Activated naive CD4-positive, alpha-beta T cell treated with anti-CD3 and anti-CD28 coated beads, Interleukin-2, amount 50 U/mL, for 24 hours (primary cell): ENCODE results near the gene DCC.

Source experiments
- H3K27ac Mint-ChIP-seq: one replicate; pipeline ENCODE4 v1.8.0; 2021; ENCODE audit warnings: mild to moderate bottlenecking, mixed read lengths
- H3K27me3 Mint-ChIP-seq: one replicate; pipeline ENCODE4 v1.8.0; 2021; ENCODE audit warnings: mixed read lengths
- H3K36me3 Mint-ChIP-seq: one replicate; pipeline ENCODE4 v1.8.0; 2021; ENCODE audit warnings: mixed read lengths
- H3K4me1 Mint-ChIP-seq: one replicate; pipeline ENCODE4 v1.8.0; 2021; ENCODE audit warnings: mixed read lengths
- H3K4me3 Mint-ChIP-seq: one replicate; pipeline ENCODE4 v1.8.0; 2021; ENCODE audit warnings: mild to moderate bottlenecking, mixed read lengths
- H3K9me3 Mint-ChIP-seq: one replicate; pipeline ENCODE4 v1.8.0; 2021; ENCODE audit warnings: mixed read lengths

The DCC gene

DNA sequence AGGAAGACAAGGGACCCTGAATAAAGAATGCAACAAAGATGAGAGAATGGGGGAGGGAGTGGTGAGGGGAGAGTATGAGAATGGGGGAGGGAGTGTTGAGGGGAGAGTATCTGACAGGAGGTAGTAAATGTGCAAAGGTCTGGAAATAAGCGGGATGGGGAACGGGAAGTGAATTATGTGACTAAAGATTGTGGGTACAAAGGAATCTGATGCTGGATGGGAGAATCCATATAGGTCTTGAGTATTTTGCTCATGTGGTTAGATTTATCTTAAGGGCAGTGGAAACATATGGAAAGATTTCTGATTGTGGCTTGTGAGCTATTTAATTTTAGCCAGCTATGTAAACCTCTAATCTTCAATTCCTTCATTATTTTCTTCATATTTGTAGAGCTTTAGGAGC is 593.4 kb downstream of the DCC start:
- H3K4me1 Mint-ChIP-seq: no peaks in the 10 kb centered on the region
- no peak overlapping the region for H3K27ac Mint-ChIP-seq
- H3K9me3 Mint-ChIP-seq: peaks cover 4% of the 10 kb centered on the region
- no peak overlapping the region for H3K4me3 Mint-ChIP-seq
- H3K27me3 Mint-ChIP-seq: no peaks in the 10 kb centered on the region
- no peaks in the 10 kb centered on the region for H3K36me3 Mint-ChIP-seq

DNA sequence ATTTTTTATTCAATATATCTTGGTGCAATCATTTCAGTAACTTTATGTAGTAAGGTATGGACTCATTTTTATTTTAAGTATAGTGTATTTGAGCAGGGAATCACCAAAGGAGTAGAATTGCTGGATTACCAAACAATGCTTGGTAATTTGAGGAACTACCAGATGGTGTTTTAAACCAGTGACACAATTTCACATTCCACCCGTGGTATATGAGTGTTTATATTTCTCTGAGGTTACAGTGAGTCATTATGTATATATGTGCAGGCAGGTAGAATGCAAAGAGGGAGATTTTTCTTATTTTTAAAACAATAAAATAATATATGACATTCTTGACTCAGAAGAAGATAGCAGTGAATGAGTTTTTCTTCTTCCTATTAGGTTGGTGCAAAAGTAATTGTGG is 596.9 kb downstream of the DCC start:
- H3K27me3 Mint-ChIP-seq: no peaks in the 10 kb centered on the region
- no peaks in the 10 kb centered on the region for H3K36me3 Mint-ChIP-seq
- H3K4me1 Mint-ChIP-seq: no peaks in the 10 kb centered on the region
- H3K4me3 Mint-ChIP-seq: no peak overlapping the region
- H3K27ac Mint-ChIP-seq: no peak overlapping the region
- H3K9me3 Mint-ChIP-seq: peaks cover 4% of the 10 kb centered on the region

DNA sequence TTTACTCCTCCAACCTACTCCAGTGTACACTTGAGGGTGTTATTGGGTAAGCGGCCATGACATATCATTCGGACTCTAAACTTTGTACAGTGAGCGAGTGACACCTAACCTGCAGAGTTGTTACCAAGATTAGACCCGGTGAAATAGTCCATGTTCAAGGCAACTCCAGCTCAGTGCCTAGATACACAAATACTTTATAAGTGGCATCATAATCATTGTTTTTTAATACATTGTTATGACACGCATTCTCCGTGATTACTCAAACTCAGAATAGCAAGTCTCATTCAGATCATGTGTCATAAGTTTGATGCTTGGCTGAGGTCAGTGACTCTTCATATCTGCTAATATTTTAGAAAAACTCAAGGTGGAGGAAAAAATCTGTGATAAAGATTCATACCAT is 597.8 kb downstream of the DCC start:
- H3K27ac Mint-ChIP-seq: no peak overlapping the region
- no peaks in the 10 kb centered on the region for H3K4me1 Mint-ChIP-seq
- H3K9me3 Mint-ChIP-seq: peaks cover 4% of the 10 kb centered on the region
- H3K4me3 Mint-ChIP-seq: no peak overlapping the region
- H3K27me3 Mint-ChIP-seq: no peaks in the 10 kb centered on the region
- H3K36me3 Mint-ChIP-seq: no peaks in the 10 kb centered on the region

GRCh38 chr18:52945552-52945951 is 605.6 kb downstream of the DCC start:
- Mint-ChIP-seq H3K27me3 (no peaks in the 10 kb centered on the region), H3K36me3 (no peaks in the 10 kb centered on the region), H3K9me3 (no peaks in the 10 kb centered on the region), H3K27ac (no peak overlapping the region), H3K4me3 (no peak overlapping the region), H3K4me1 (no peaks in the 10 kb centered on the region)

GRCh38 chr18:52948868-52949444 is 609.0 kb downstream of the DCC start:
- H3K4me3 Mint-ChIP-seq: no peak overlapping the region
- no peaks in the 10 kb centered on the region for H3K9me3 Mint-ChIP-seq
- no peaks in the 10 kb centered on the region for H3K36me3 Mint-ChIP-seq
- H3K4me1 Mint-ChIP-seq: no peaks in the 10 kb centered on the region
- H3K27me3 Mint-ChIP-seq: no peaks in the 10 kb centered on the region
- H3K27ac Mint-ChIP-seq: no peak overlapping the region

DNA sequence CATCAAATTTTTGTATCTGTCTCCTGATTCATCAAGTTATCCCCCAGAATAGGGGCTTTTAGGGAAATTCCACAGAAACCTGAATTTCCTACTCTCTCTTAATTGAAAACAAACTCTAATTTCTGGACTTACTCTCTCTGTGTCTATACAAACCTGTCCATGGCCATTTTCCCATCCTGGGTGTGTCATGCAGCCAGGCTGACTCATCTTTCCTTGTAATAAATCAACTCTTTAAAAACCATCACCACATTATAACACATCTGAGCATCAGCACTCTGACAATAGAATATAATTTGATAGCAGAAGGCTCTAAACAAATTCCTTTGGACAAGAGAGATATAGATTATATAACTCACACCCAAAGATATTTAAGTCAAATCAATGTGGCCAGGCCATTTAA is 610.2 kb downstream of the DCC start:
- no peaks in the 10 kb centered on the region for H3K4me1 Mint-ChIP-seq
- no peak overlapping the region for H3K4me3 Mint-ChIP-seq
- H3K36me3 Mint-ChIP-seq: no peaks in the 10 kb centered on the region
- H3K27ac Mint-ChIP-seq: no peak overlapping the region
- no peaks in the 10 kb centered on the region for H3K27me3 Mint-ChIP-seq
- H3K9me3 Mint-ChIP-seq: no peaks in the 10 kb centered on the region

GRCh38 chr18:52953387-52953786 is 613.4 kb downstream of the DCC start:
- Mint-ChIP-seq H3K27me3 (no peaks in the 10 kb centered on the region), H3K4me3 (no peak overlapping the region), H3K27ac (no peak overlapping the region), H3K4me1 (no peaks in the 10 kb centered on the region), H3K9me3 (no peaks in the 10 kb centered on the region), H3K36me3 (no peaks in the 10 kb centered on the region)

DNA sequence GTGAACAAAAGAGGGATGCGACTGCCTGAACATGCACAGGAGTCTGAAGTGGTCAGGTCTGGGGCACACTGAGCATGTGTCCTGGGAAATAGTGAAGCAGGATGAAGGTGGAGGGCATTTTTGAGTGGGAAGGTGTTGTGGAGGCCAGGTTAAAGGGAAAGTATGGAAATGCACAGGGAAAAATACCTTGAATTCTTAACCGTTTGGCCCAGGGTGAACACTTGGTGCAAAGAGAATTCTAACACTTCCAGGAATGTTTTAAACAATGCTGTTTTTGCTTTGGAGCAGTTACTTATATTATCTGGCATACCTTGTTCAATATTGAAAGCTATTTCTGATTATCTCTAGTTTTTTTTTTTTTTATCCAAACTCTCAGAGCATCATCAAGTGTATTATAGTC is 623.5 kb downstream of the DCC start:
- Mint-ChIP-seq H3K9me3 (no peaks in the 10 kb centered on the region), H3K27ac (no peak overlapping the region), H3K4me1 (no peaks in the 10 kb centered on the region), H3K36me3 (no peaks in the 10 kb centered on the region), H3K4me3 (no peak overlapping the region), H3K27me3 (no peaks in the 10 kb centered on the region)

GRCh38 chr18:52970686-52971085 is 630.7 kb downstream of the DCC start:
- Mint-ChIP-seq H3K4me3 (no peak overlapping the region), H3K27me3 (no peaks in the 10 kb centered on the region), H3K36me3 (no peaks in the 10 kb centered on the region), H3K9me3 (peaks cover 8% of the 10 kb centered on the region), H3K27ac (no peak overlapping the region), H3K4me1 (no peaks in the 10 kb centered on the region)

DNA sequence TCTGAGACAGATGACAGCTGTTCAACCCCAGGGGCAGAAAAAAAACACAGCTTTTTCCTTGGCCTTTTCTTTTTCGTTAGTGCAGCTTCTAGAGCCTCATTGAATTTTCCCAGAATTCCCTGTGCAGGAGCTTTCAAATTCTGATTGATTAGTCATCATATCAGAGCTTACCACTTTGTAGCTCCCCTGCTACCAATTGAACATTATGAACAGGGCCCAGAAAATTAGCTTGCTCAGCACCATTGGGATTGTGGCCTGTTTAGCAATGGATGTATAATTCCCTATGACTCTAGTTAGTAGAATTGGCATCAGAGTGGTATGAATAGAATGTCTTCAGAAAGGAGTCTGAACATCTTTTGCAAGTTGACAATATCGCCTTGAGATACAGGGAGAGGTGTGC is 631.1 kb downstream of the DCC start:
- no peak overlapping the region for H3K4me3 Mint-ChIP-seq
- no peaks in the 10 kb centered on the region for H3K36me3 Mint-ChIP-seq
- H3K4me1 Mint-ChIP-seq: no peaks in the 10 kb centered on the region
- no peaks in the 10 kb centered on the region for H3K27me3 Mint-ChIP-seq
- no peak overlapping the region for H3K27ac Mint-ChIP-seq
- H3K9me3 Mint-ChIP-seq: peaks cover 11% of the 10 kb centered on the region

DNA sequence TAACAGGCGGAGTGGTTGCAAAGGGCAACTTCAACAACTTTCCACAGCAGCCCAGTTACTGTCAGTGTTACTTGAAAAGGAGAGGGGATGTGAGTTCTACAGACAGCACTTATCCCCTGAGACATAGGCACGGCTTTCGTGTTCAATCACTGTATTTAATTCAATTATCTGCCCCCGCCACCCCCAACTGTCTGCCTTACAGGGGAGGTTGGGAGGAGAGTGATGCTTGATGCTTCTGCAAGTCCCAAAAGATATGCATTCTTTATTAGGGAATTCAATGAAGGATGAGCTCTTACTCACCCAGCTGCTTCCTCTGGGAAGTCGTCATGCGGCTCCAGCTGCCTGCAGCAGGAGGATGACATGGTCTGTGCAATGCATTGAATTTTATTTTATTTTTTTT is 639.9 kb downstream of the DCC start:
- H3K4me1 Mint-ChIP-seq: no peaks in the 10 kb centered on the region
- H3K27me3 Mint-ChIP-seq: no peaks in the 10 kb centered on the region
- no peaks in the 10 kb centered on the region for H3K36me3 Mint-ChIP-seq
- no peak overlapping the region for H3K27ac Mint-ChIP-seq
- H3K4me3 Mint-ChIP-seq: no peak overlapping the region
- H3K9me3 Mint-ChIP-seq: peaks cover 8% of the 10 kb centered on the region

GRCh38 chr18:52991246-52991645 is 651.2 kb downstream of the DCC start:
- H3K4me1 Mint-ChIP-seq: no peaks in the 10 kb centered on the region
- peaks cover 8% of the 10 kb centered on the region for H3K9me3 Mint-ChIP-seq
- H3K27me3 Mint-ChIP-seq: no peaks in the 10 kb centered on the region
- no peak overlapping the region for H3K4me3 Mint-ChIP-seq
- no peaks in the 10 kb centered on the region for H3K36me3 Mint-ChIP-seq
- no peak overlapping the region for H3K27ac Mint-ChIP-seq

DNA sequence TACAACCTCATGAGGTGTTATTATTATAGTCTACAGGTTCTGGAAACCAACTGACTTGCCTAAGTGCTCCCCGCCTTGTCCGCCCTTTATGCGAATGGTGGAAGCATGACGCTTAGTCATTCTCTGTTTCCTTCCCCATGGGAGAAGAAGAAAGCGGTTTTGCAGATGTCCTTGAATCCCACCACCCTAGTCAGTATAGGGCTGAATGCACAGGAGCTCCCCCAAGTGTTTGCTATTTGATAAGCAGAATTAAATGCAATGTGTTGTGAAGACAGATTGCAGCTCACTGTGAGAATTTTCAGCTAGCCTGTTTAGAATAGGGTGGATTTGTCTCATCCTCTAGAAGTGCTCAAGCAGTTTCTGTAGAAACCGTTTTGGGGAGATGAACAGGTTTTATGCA is 652.0 kb downstream of the DCC start:
- Mint-ChIP-seq H3K27me3 (no peaks in the 10 kb centered on the region), H3K36me3 (no peaks in the 10 kb centered on the region), H3K9me3 (peaks cover 13% of the 10 kb centered on the region), H3K4me3 (no peak overlapping the region), H3K4me1 (no peaks in the 10 kb centered on the region), H3K27ac (no peak overlapping the region)

GRCh38 chr18:52995875-52996274 is 655.9 kb downstream of the DCC start:
- Mint-ChIP-seq H3K4me3 (no peak overlapping the region), H3K27ac (no peak overlapping the region), H3K9me3 (peaks cover 13% of the 10 kb centered on the region), H3K27me3 (no peaks in the 10 kb centered on the region), H3K4me1 (no peaks in the 10 kb centered on the region), H3K36me3 (no peaks in the 10 kb centered on the region)

DNA sequence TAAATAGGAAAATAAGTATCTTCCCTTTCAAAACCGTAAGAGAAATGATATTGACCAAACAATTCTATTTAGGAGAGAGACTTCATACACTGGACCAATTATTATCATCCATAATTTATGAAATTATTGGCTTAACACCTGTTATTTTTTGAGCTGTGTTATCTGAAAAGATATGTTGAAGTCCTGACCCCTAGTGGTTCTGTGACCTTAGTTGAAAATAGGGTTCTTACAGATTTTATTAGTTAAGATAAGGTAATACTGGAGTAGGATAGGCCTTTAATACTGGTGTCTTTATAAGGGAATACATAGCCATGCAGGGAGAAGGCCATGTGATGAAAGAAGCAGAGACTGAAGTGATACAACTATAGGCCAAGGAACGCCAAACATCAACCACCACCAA is 659.6 kb downstream of the DCC start:
- H3K27ac Mint-ChIP-seq: no peak overlapping the region
- no peaks in the 10 kb centered on the region for H3K4me1 Mint-ChIP-seq
- H3K27me3 Mint-ChIP-seq: no peaks in the 10 kb centered on the region
- no peaks in the 10 kb centered on the region for H3K36me3 Mint-ChIP-seq
- no peak overlapping the region for H3K4me3 Mint-ChIP-seq
- peaks cover 5% of the 10 kb centered on the region for H3K9me3 Mint-ChIP-seq

GRCh38 chr18:53004798-53005197 is 664.8 kb downstream of the DCC start:
- Mint-ChIP-seq H3K4me1 (no peaks in the 10 kb centered on the region), H3K27ac (no peak overlapping the region), H3K9me3 (peaks cover 6% of the 10 kb centered on the region), H3K27me3 (no peaks in the 10 kb centered on the region), H3K36me3 (no peaks in the 10 kb centered on the region), H3K4me3 (no peak overlapping the region)

GRCh38 chr18:53018791-53019190 is 678.8 kb downstream of the DCC start:
- Mint-ChIP-seq H3K36me3 (no peaks in the 10 kb centered on the region), H3K9me3 (peaks cover 8% of the 10 kb centered on the region), H3K27me3 (no peaks in the 10 kb centered on the region), H3K4me1 (no peaks in the 10 kb centered on the region), H3K4me3 (no peak overlapping the region), H3K27ac (no peak overlapping the region)
